GM12878 (cell line): ENCODE measurements around the gene UPK3BL1. TPM values are rescaled to one million over a fixed set of nuclear protein-coding genes. Genes with fewer than 3 reads are reported as not detected.
"Not testable (repeated sequence)": the region's sequence is repeated elsewhere in the genome, so short reads cannot be mapped to it uniquely, and the experiment has no call there.

Experiments used
- ATAC-seq: fragments of 200-7000 bp; cut with Tn5 transposase; 3 replicates; pipeline ENCODE4 v1.9.1; 2020; ENCODE audit warnings: mild to moderate bottlenecking, moderate library complexity
- BruUV-seq: library from RNA; stranded (reverse); fragments of 400-500 nt; replicated peaks from 2 replicates; lab custom pipeline; 2021; lab: Mats Ljungman, UMichigan
- CTCF ChIA-PET: fragments of 300-600 bp; sonication (Branson Sonifier 250); formaldehyde crosslinking; extraction: SDS; loops from one replicate; lab custom pipeline; 2021; ENCODE audit warnings: inconsistent platforms; lab: Yijun Ruan, JAX
- POLR2A ChIA-PET: fragments of 350-600 bp; formaldehyde crosslinking; extraction: SDS; loops from one replicate; lab custom pipeline; 2021; ENCODE audit warnings: inconsistent platforms; lab: Charles Lee
- RAD21 ChIA-PET: fragments of 300-600 bp; sonication (Branson Sonifier 250); formaldehyde crosslinking; loops from one replicate; lab custom pipeline; 2023; ENCODE audit warnings: antibody characterized with exemption; ENCODE audit not compliant: unreplicated experiment; lab: Charles Lee
- SMC1A ChIA-PET: fragments of 300-600 bp; sonication (Branson Sonifier 250); formaldehyde crosslinking; loops from one replicate; lab custom pipeline; 2023; ENCODE audit not compliant: unreplicated experiment, uncharacterized antibody; lab: Charles Lee
- DNase-seq: peaks from one replicate; pipeline ENCODE4 v3.0.0-alpha.2; 2011; ENCODE audit warnings: low read depth, low spot score
- FAIRE-seq: peaks from 3 replicates; lab custom pipeline; 2011; peaks lifted over from hg19 to GRCh38; lab: Jason Lieb, UNC
- H2AFZ ChIP-seq: 2 replicates; pipeline ENCODE4 v1.6.0; 2011; ENCODE audit warnings: low read depth, low read length, control low read depth; ENCODE audit not compliant: control insufficient read depth
- H3K27ac ChIP-seq: 2 replicates; pipeline ENCODE4 v1.5.1; 2011; ENCODE audit warnings: control low read depth; ENCODE audit not compliant: control insufficient read depth, insufficient read depth
- H3K27me3 ChIP-seq, 2 experiments: replicated peaks in 1 of 2; 2 replicates each; pipeline versions ENCODE4 v1.6.0 to v1.6.1; 2011; ENCODE audit warnings: low read length in 1 of 2; ENCODE audit not compliant: control insufficient read depth in 2 of 2, insufficient read depth in 2 of 2
- H3K36me3 ChIP-seq, 2 experiments: 2 replicates each; pipeline ENCODE4 v1.5.1; 2011; ENCODE audit warnings: low read length in 1 of 2; ENCODE audit not compliant: control insufficient read depth in 2 of 2, insufficient read depth in 2 of 2
- H3K4me1 ChIP-seq: 2 replicates; pipeline ENCODE4 v1.6.1; 2011; ENCODE audit warnings: mild to moderate bottlenecking, low read length, moderate library complexity, mixed read lengths; ENCODE audit not compliant: control insufficient read depth, insufficient read depth
- H3K4me2 ChIP-seq: 2 replicates; pipeline ENCODE4 v1.6.0; 2011; ENCODE audit warnings: control low read depth; ENCODE audit not compliant: control insufficient read depth, insufficient read depth
- H3K4me3 ChIP-seq: fragments of 200-600 bp; sonication (generic); 2 replicates; pipeline ENCODE4 v1.5.1; 2016
- H3K79me2 ChIP-seq: 2 replicates; pipeline ENCODE4 v1.6.0; 2011; ENCODE audit warnings: low read length; ENCODE audit not compliant: control insufficient read depth, insufficient read depth
- H3K9ac ChIP-seq: 2 replicates; pipeline ENCODE4 v1.8.0; 2011; ENCODE audit warnings: low read length, control low read depth, mixed read lengths; ENCODE audit not compliant: control insufficient read depth, insufficient read depth
- H3K9me3 ChIP-seq: replicated peaks from 3 replicates; pipeline ENCODE4 v1.5.1; 2011; ENCODE audit warnings: mild to moderate bottlenecking, low read length; ENCODE audit not compliant: control insufficient read depth, insufficient read depth
- H4K20me1 ChIP-seq: 2 replicates; pipeline ENCODE4 v1.6.0; 2011; ENCODE audit not compliant: control insufficient read depth, insufficient read depth
- WGBS: methylation state at CpG from one replicate; pipeline ENCODE4 v1.1.6; 2016; ENCODE audit warnings: low lambda C conversion rate; ENCODE audit not compliant: insufficient replicate concordance, insufficient coverage; ENCODE audit errors: missing lambda C conversion rate; 5-methylcytosine and 5-hydroxymethylcytosine counted together
- in situ Hi-C: fragments of 300-500 bp; cut with MboI; formaldehyde crosslinking; loops from 9 replicates; pipeline ENCODE4 v1.14.3; 2018; ENCODE audit warnings: mixed read lengths
- intact Hi-C: fragments of 100-400 bp; cut with micrococcal nuclease; formaldehyde crosslinking; loops from one replicate; pipeline ENCODE4 v1.14.2; 2022; ENCODE audit not compliant: unreplicated experiment
- polyA plus RNA-seq, 11 experiments: library from polyadenylated mRNA; depleted of rRNA in 4 of 11; unstranded in 6 of 11; stranded (reverse) in 5 of 11; fragments of >200 nt; fragmentation: Nextera tagmentation in 4 of 11; fragmentation: Illumina TruSeq in 1 of 11; extraction: Ambion mirVana in 4 of 11; extraction: Trizol in 1 of 11; gene quantifications; 1 replicate in 1 of 11; 2 replicates in 10 of 11; pipeline versions ENCODE4 v1.2.1 to v1.2.3, GENCODE V29; 2011 to 2016; ENCODE audit warnings: inconsistent platforms in 2 of 11, missing spikeins in 2 of 11, low read depth in 1 of 11
- small RNA-seq: library from RNA; depleted of rRNA; stranded (forward); fragments of <200 nt; gene quantifications from one replicate; pipeline ENCODE3, GENCODE V24; 2014
- total RNA-seq, 4 experiments: library from RNA; depleted of rRNA in 3 of 4; stranded (reverse); fragments of >200 nt in 3 of 4; fragmentation: Illumina TruSeq in 1 of 4; extraction: Trizol in 1 of 4; gene quantifications; 2 replicates each; pipeline versions ENCODE4 v1.2.1 to v1.2.3, GENCODE V29; 2013 to 2021

UPK3BL1 gene
- total and polyA plus RNA-seq, 10 of the 15 experiments (the other 5 are each of a cell fraction or from before 2014, with no cell fraction given) = 5.9 to 68.6 (median 25.0) TPM

DNA sequence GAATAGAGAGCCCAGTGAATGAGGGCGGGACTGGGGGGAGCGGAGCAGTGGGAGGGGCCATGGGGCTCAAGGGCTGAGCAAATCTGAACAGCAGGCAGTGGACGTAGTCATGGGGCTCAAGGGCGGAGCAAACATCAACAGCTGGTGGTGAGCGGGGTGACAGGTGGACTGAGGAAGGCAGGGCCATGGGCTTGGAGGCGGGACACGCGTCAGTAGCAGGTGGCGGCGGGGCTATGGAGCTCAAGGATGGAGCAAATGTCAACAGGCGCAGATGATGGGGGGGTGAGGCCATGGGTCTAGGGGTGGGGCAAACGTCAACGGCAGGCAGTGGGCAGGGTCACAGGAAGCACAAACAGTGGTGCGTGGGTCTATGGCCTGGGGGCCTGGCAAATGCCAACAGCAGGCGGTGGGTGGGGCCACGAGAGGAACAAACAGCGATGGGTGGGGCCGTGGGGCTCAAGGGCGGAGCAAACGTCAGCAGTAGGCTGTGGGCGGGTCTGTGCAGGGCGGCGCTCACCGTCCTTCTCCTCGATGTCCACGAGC lies 50.0 kb downstream of the UPK3BL1 start:
- in situ Hi-C loops = not testable (repeated sequence)

DNA sequence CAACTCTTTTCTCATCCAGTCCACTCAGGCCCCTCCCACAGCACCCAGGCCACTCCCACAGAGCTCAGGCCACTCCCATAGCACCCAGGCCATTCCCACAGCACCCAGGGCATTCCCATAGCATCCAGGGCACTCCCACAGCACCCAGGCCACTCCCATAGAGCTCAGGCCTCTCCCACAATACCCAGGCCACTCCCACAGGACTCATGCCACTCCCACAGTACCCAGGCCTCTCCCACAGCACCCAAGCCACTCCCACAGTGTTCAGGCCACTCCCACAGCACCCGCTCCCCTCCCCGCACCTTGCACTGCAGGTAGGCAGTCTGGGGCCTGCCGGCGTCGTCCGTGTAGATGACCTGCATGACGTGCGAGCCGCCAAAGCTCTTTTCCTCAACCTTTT lies 52.7 kb downstream of the UPK3BL1 start:
- CTCF ChIA-PET, H3K36me3 ChIP-seq, FAIRE-seq, in situ Hi-C loops, RAD21 ChIA-PET, H3K4me2 ChIP-seq, intact Hi-C loops, BruUV-seq, H3K27me3 ChIP-seq, H3K4me3 ChIP-seq, H3K4me1 ChIP-seq, DNase-seq, H2AFZ ChIP-seq, H4K20me1 ChIP-seq, POLR2A ChIA-PET, H3K27ac ChIP-seq, SMC1A ChIA-PET, H3K9ac ChIP-seq, H3K79me2 ChIP-seq, H3K9me3 ChIP-seq: not testable (repeated sequence)
- peak; percentile 81 for ATAC-seq
- no CpG with 5 or more reads among the region's 9 CpGs for WGBS

More for the DNA sequence above, 50.0 kb downstream of the UPK3BL1 start:
- H3K4me2 ChIP-seq, H3K79me2 ChIP-seq, H3K27ac ChIP-seq, H3K27me3 ChIP-seq, H3K4me1 ChIP-seq, DNase-seq, H3K4me3 ChIP-seq, CTCF ChIA-PET, RAD21 ChIA-PET, intact Hi-C loops, BruUV-seq, H4K20me1 ChIP-seq, SMC1A ChIA-PET, H2AFZ ChIP-seq, H3K36me3 ChIP-seq, FAIRE-seq, H3K9me3 ChIP-seq, POLR2A ChIA-PET, H3K9ac ChIP-seq: not testable (repeated sequence)
- 36% methylated on average over 8 of the region's 26 CpGs for whole genome bisulfite sequencing
- ATAC-seq = peak; percentile 79

Small RNA genes within 50 kb of the gene (small RNA-seq; reads per million reads assigned to genes)
- gene AC105052.3 (not detected), gene UPK3BL1 (not detected)

Other genes starting within 250 kb of the UPK3BL1 start
Only the 7 nearest of the 13 such genes appear.
- 6.2 and 9.9 TPM in 2 replicates for gene UPK3BL2, start 99.1 kb downstream of the UPK3BL1 start, total RNA-seq (2014; rRNA removed)
- 7.1 and 8.2 TPM in 2 replicates for gene UPK3BL2, start 99.1 kb downstream of the UPK3BL1 start, total RNA-seq (2014; rRNA removed; fragmentation: Illumina TruSeq; extraction: Trizol)
- gene UPK3BL2, start 99.1 kb downstream of the UPK3BL1 start, total RNA-seq (2021) = 11.8 and 16.2 TPM in 2 replicates
- gene UPK3BL2, start 99.1 kb downstream of the UPK3BL1 start, polyA plus RNA-seq (2011; rRNA removed) = 3.3 and 7.6 TPM in 2 replicates
- gene UPK3BL2, start 99.1 kb downstream of the UPK3BL1 start, polyA plus RNA-seq (2014; fragmentation: Illumina TruSeq; extraction: Trizol) = 0.51 and 6.1 TPM in 2 replicates
- gene UPK3BL2, start 99.1 kb downstream of the UPK3BL1 start, polyA plus RNA-seq (2014; fragmentation: Nextera tagmentation; extraction: Ambion mirVana) = under 1 TPM in 1 of 2 experiments, not detected in 1; 0.18 TPM
- 25.7 and 30.1 TPM in 2 replicates for gene UPK3BL2, start 99.1 kb downstream of the UPK3BL1 start, polyA plus RNA-seq (2014; rRNA removed)
- gene UPK3BL2, start 99.1 kb downstream of the UPK3BL1 start, polyA plus RNA-seq (2016; fragmentation: Nextera tagmentation; extraction: Ambion mirVana) = 10 to 100 TPM; 10.4 to 10.7 TPM
- not detected in 2 replicates for gene SPDYE2, start 91.6 kb downstream of the UPK3BL1 start, total RNA-seq (2014; rRNA removed)
- not detected in 2 replicates for gene SPDYE2, start 91.6 kb downstream of the UPK3BL1 start, total RNA-seq (2014; rRNA removed; fragmentation: Illumina TruSeq; extraction: Trizol)
- gene SPDYE2, start 91.6 kb downstream of the UPK3BL1 start, total RNA-seq (2021) = not detected in 2 replicates
- not detected in 2 replicates for gene SPDYE2, start 91.6 kb downstream of the UPK3BL1 start, polyA plus RNA-seq (2011; rRNA removed)
- gene SPDYE2, start 91.6 kb downstream of the UPK3BL1 start, polyA plus RNA-seq (2014; fragmentation: Illumina TruSeq; extraction: Trizol) = not detected in 2 replicates
- gene SPDYE2, start 91.6 kb downstream of the UPK3BL1 start, polyA plus RNA-seq (2014; fragmentation: Nextera tagmentation; extraction: Ambion mirVana) = under 1 TPM; 0.16 to 0.19 TPM
- gene SPDYE2, start 91.6 kb downstream of the UPK3BL1 start, polyA plus RNA-seq (2014; rRNA removed) = not detected in 2 replicates
- 1 to 10 TPM; 4.4 to 6.4 TPM for gene SPDYE2, start 91.6 kb downstream of the UPK3BL1 start, polyA plus RNA-seq (2016; fragmentation: Nextera tagmentation; extraction: Ambion mirVana)
- 23.1 and 24.1 TPM in 2 replicates for gene POLR2J3, start 70.2 kb downstream of the UPK3BL1 start, total RNA-seq (2014; rRNA removed)
- gene POLR2J3, start 70.2 kb downstream of the UPK3BL1 start, total RNA-seq (2014; rRNA removed; fragmentation: Illumina TruSeq; extraction: Trizol) = 70.7 and 85.4 TPM in 2 replicates
- gene POLR2J3, start 70.2 kb downstream of the UPK3BL1 start, total RNA-seq (2021) = 24.0 and 29.1 TPM in 2 replicates
- gene POLR2J3, start 70.2 kb downstream of the UPK3BL1 start, polyA plus RNA-seq (2011; rRNA removed) = 140 and 162 TPM in 2 replicates
- gene POLR2J3, start 70.2 kb downstream of the UPK3BL1 start, polyA plus RNA-seq (2014; fragmentation: Illumina TruSeq; extraction: Trizol) = 117 and 120 TPM in 2 replicates
- gene POLR2J3, start 70.2 kb downstream of the UPK3BL1 start, polyA plus RNA-seq (2014; fragmentation: Nextera tagmentation; extraction: Ambion mirVana) = 10 to 100 TPM; 27.3 to 30.4 TPM
- gene POLR2J3, start 70.2 kb downstream of the UPK3BL1 start, polyA plus RNA-seq (2014; rRNA removed) = 35.3 and 35.4 TPM in 2 replicates
- 100 to 1,000 TPM; 130 to 143 TPM for gene POLR2J3, start 70.2 kb downstream of the UPK3BL1 start, polyA plus RNA-seq (2016; fragmentation: Nextera tagmentation; extraction: Ambion mirVana)
- 17.5 and 24.6 TPM in 2 replicates for gene RASA4, start 26.0 kb downstream of the UPK3BL1 start, total RNA-seq (2014; rRNA removed)
- 9.0 and 9.7 TPM in 2 replicates for gene RASA4, start 26.0 kb downstream of the UPK3BL1 start, total RNA-seq (2014; rRNA removed; fragmentation: Illumina TruSeq; extraction: Trizol)
- 35.2 and 35.8 TPM in 2 replicates for gene RASA4, start 26.0 kb downstream of the UPK3BL1 start, total RNA-seq (2021)
- gene RASA4, start 26.0 kb downstream of the UPK3BL1 start, polyA plus RNA-seq (2011; rRNA removed) = 6.0 and 11.3 TPM in 2 replicates
- gene RASA4, start 26.0 kb downstream of the UPK3BL1 start, polyA plus RNA-seq (2014; fragmentation: Illumina TruSeq; extraction: Trizol) = 2.8 and 8.9 TPM in 2 replicates
- 1 to 10 TPM; 1.7 to 2.4 TPM for gene RASA4, start 26.0 kb downstream of the UPK3BL1 start, polyA plus RNA-seq (2014; fragmentation: Nextera tagmentation; extraction: Ambion mirVana)
- 30.9 and 40.0 TPM in 2 replicates for gene RASA4, start 26.0 kb downstream of the UPK3BL1 start, polyA plus RNA-seq (2014; rRNA removed)
- gene RASA4, start 26.0 kb downstream of the UPK3BL1 start, polyA plus RNA-seq (2016; fragmentation: Nextera tagmentation; extraction: Ambion mirVana) = 10 to 100 TPM; 16.7 to 20.4 TPM
- gene SPDYE2B, start 7.5 kb upstream of the UPK3BL1 start, total RNA-seq (2014; rRNA removed) = not detected in 2 replicates
- gene SPDYE2B, start 7.5 kb upstream of the UPK3BL1 start, total RNA-seq (2014; rRNA removed; fragmentation: Illumina TruSeq; extraction: Trizol) = not detected in 2 replicates
- not detected in 2 replicates for gene SPDYE2B, start 7.5 kb upstream of the UPK3BL1 start, total RNA-seq (2021)
- gene SPDYE2B, start 7.5 kb upstream of the UPK3BL1 start, polyA plus RNA-seq (2011; rRNA removed) = not detected in 2 replicates
- not detected in 2 replicates for gene SPDYE2B, start 7.5 kb upstream of the UPK3BL1 start, polyA plus RNA-seq (2014; fragmentation: Illumina TruSeq; extraction: Trizol)
- under 1 TPM in 1 of 2 experiments, not detected in 1; 0.19 TPM for gene SPDYE2B, start 7.5 kb upstream of the UPK3BL1 start, polyA plus RNA-seq (2014; fragmentation: Nextera tagmentation; extraction: Ambion mirVana)
- not detected in 2 replicates for gene SPDYE2B, start 7.5 kb upstream of the UPK3BL1 start, polyA plus RNA-seq (2014; rRNA removed)
- under 1 TPM; 0.32 to 0.59 TPM for gene SPDYE2B, start 7.5 kb upstream of the UPK3BL1 start, polyA plus RNA-seq (2016; fragmentation: Nextera tagmentation; extraction: Ambion mirVana)
- gene POLR2J2, start 28.9 kb upstream of the UPK3BL1 start, total RNA-seq (2014; rRNA removed) = 3.4 and 4.4 TPM in 2 replicates
- gene POLR2J2, start 28.9 kb upstream of the UPK3BL1 start, total RNA-seq (2014; rRNA removed; fragmentation: Illumina TruSeq; extraction: Trizol) = 4.9 and 5.6 TPM in 2 replicates
- gene POLR2J2, start 28.9 kb upstream of the UPK3BL1 start, total RNA-seq (2021) = 6.7 and 11.4 TPM in 2 replicates
- 7.1 and 7.7 TPM in 2 replicates for gene POLR2J2, start 28.9 kb upstream of the UPK3BL1 start, polyA plus RNA-seq (2011; rRNA removed)
- gene POLR2J2, start 28.9 kb upstream of the UPK3BL1 start, polyA plus RNA-seq (2014; fragmentation: Illumina TruSeq; extraction: Trizol) = 3.2 and 4.5 TPM in 2 replicates
- gene POLR2J2, start 28.9 kb upstream of the UPK3BL1 start, polyA plus RNA-seq (2014; fragmentation: Nextera tagmentation; extraction: Ambion mirVana) = 1 to 10 TPM in 1 of 2 experiments, under 1 TPM in 1; 0.80 to 1.3 TPM
- 8.0 and 10.5 TPM in 2 replicates for gene POLR2J2, start 28.9 kb upstream of the UPK3BL1 start, polyA plus RNA-seq (2014; rRNA removed)
- 10 to 100 TPM; 14.0 to 16.3 TPM for gene POLR2J2, start 28.9 kb upstream of the UPK3BL1 start, polyA plus RNA-seq (2016; fragmentation: Nextera tagmentation; extraction: Ambion mirVana)
- gene FAM185A, start 106.2 kb upstream of the UPK3BL1 start, total RNA-seq (2014; rRNA removed) = 12.8 and 14.9 TPM in 2 replicates
- 7.8 and 11.6 TPM in 2 replicates for gene FAM185A, start 106.2 kb upstream of the UPK3BL1 start, total RNA-seq (2014; rRNA removed; fragmentation: Illumina TruSeq; extraction: Trizol)
- gene FAM185A, start 106.2 kb upstream of the UPK3BL1 start, total RNA-seq (2021) = 8.0 and 10.3 TPM in 2 replicates
- gene FAM185A, start 106.2 kb upstream of the UPK3BL1 start, polyA plus RNA-seq (2011; rRNA removed) = 9.1 and 14.5 TPM in 2 replicates
- gene FAM185A, start 106.2 kb upstream of the UPK3BL1 start, polyA plus RNA-seq (2014; fragmentation: Illumina TruSeq; extraction: Trizol) = 7.1 and 12.7 TPM in 2 replicates
- 1 to 10 TPM; 1.9 to 2.2 TPM for gene FAM185A, start 106.2 kb upstream of the UPK3BL1 start, polyA plus RNA-seq (2014; fragmentation: Nextera tagmentation; extraction: Ambion mirVana)
- gene FAM185A, start 106.2 kb upstream of the UPK3BL1 start, polyA plus RNA-seq (2014; rRNA removed) = 9.6 TPM in 2 replicates
- 10 to 100 TPM in 1 of 2 experiments, 1 to 10 TPM in 1; 9.7 to 10.7 TPM for gene FAM185A, start 106.2 kb upstream of the UPK3BL1 start, polyA plus RNA-seq (2016; fragmentation: Nextera tagmentation; extraction: Ambion mirVana)